Measurements from ENCODE around the gene CRHR2.

GRCh38 chr7:30656006-30656957, 26.0 kb downstream of the CRHR2 start:
- TF ChIP-seq CTCF (IDR thresholded peaks at IDR 0.05) (no peak), POLR2A (IDR thresholded peaks at IDR 0.05) (no peak)
